ENCODE data around the gene CADM1.

CADM1 gene

GRCh38 chr11:115398333-115399080 lies 105.7 kb downstream of the CADM1 start:
- no peak for DNase-seq (ENCODE audit: low read depth)

GRCh38 chr11:115396533-115396932 lies 107.7 kb downstream of the CADM1 start:
- DNase-seq (ENCODE audit: low read depth) = no peak

- no peak for DNase-seq (ENCODE audit: low read depth)
Observed at GRCh38 chr11:115393950-115394349, 110.3 kb downstream of the CADM1 start.

- DNase-seq (ENCODE audit: low read depth) = no peak
Observed at GRCh38 chr11:115391598-115391997, 112.6 kb downstream of the CADM1 start.

- no peak for DNase-seq (ENCODE audit: low read depth)
Observed at GRCh38 chr11:115391160-115391559, 113.1 kb downstream of the CADM1 start.

- DNase-seq (ENCODE audit: low read depth) = no peak
Observed at GRCh38 chr11:115390441-115390840, 113.8 kb downstream of the CADM1 start.

- DNase-seq (ENCODE audit: low read depth) = no peak
Observed at GRCh38 chr11:115389790-115390189, 114.4 kb downstream of the CADM1 start.

- no peak for DNase-seq (ENCODE audit: low read depth)
Observed at GRCh38 chr11:115385226-115385625, 119.0 kb downstream of the CADM1 start.

GRCh38 chr11:115384236-115384635 lies 120.0 kb downstream of the CADM1 start:
- no peak for DNase-seq (ENCODE audit: low read depth)

GRCh38 chr11:115383431-115383830 lies 120.8 kb downstream of the CADM1 start:
- DNase-seq (ENCODE audit: low read depth) = no peak

- no peak for DNase-seq (ENCODE audit: low read depth)
Observed at GRCh38 chr11:115379528-115379927, 124.7 kb downstream of the CADM1 start.

GRCh38 chr11:115378557-115378956 lies 125.7 kb downstream of the CADM1 start:
- no peak for DNase-seq (ENCODE audit: low read depth)

- no peak for DNase-seq (ENCODE audit: low read depth)
Observed at GRCh38 chr11:115377882-115378296, 126.3 kb downstream of the CADM1 start.

GRCh38 chr11:115368616-115369015 lies 135.6 kb downstream of the CADM1 start:
- DNase-seq (ENCODE audit: low read depth) = no peak

- no peak for DNase-seq (ENCODE audit: low read depth)
Observed at GRCh38 chr11:115366826-115367225, 137.4 kb downstream of the CADM1 start.

- DNase-seq (ENCODE audit: low read depth) = no peak
Observed at GRCh38 chr11:115365907-115366306, 138.3 kb downstream of the CADM1 start.

- DNase-seq (ENCODE audit: low read depth) = no peak
Observed at GRCh38 chr11:115364896-115365295, 139.3 kb downstream of the CADM1 start.

- DNase-seq (ENCODE audit: low read depth) = no peak
Observed at GRCh38 chr11:115363921-115364320, 140.3 kb downstream of the CADM1 start.

GRCh38 chr11:115363426-115363825 lies 140.8 kb downstream of the CADM1 start:
- DNase-seq (ENCODE audit: low read depth) = no peak

- DNase-seq (ENCODE audit: low read depth) = no peak
Observed at GRCh38 chr11:115362997-115363396, 141.2 kb downstream of the CADM1 start.

GRCh38 chr11:115361025-115361424 lies 143.2 kb downstream of the CADM1 start:
- no peak for DNase-seq (ENCODE audit: low read depth)

- no peak for DNase-seq (ENCODE audit: low read depth)
Observed at GRCh38 chr11:115360186-115360824, 143.9 kb downstream of the CADM1 start.

- DNase-seq (ENCODE audit: low read depth) = no peak
Observed at GRCh38 chr11:115357066-115357465, 147.1 kb downstream of the CADM1 start.

Data from fibroblast of gingiva (primary cell).